HL-60/S4 treated with retinoic acid at 250 ng/mL for 4 days and 3 days (cell line): ENCODE data around the gene NT5DC4.

Experiments used
- in situ Hi-C: fragments of 300-500 bp; cut with MboI; formaldehyde crosslinking; loops from 2 replicates; pipeline ENCODE4 v1.7.0; 2022; ENCODE audit warnings: low sequenced_read_pairs

Gene NT5DC4

GRCh38 chr2:112721819-112722522 lies 1.2 kb downstream of the NT5DC4 start:
- in situ Hi-C loops = loop anchor here (25.0 kb wide), 1 partner anchor 110 kb away; no protein-coding TSS in a partner anchor

GRCh38 chr2:112722816-112723546 lies 2.2 kb downstream of the NT5DC4 start:
- in situ Hi-C loops = loop anchor here (25.0 kb wide), 1 partner anchor 111 kb away; no protein-coding TSS in a partner anchor

- in situ Hi-C loops = loop anchor here (25.0 kb wide), 1 partner anchor 111 kb away; no protein-coding TSS in a partner anchor
These were observed 2.7 kb downstream of the NT5DC4 start for GRCh38 chr2:112723547-112723940.

GRCh38 chr2:112723995-112724394 lies 3.2 kb downstream of the NT5DC4 start:
- in situ Hi-C loops = loop anchor here (25.0 kb wide), 1 partner anchor 112 kb away; no protein-coding TSS in a partner anchor

GRCh38 chr2:112724591-112725525 lies 4.0 kb downstream of the NT5DC4 start:
- in situ Hi-C loops = loop anchor here (25.0 kb wide), 1 partner anchor 113 kb away; no protein-coding TSS in a partner anchor

GRCh38 chr2:112725545-112726457 lies 5.0 kb downstream of the NT5DC4 start:
- in situ Hi-C loops = no loop called here

- in situ Hi-C loops = no loop called here
These were observed 5.8 kb downstream of the NT5DC4 start for GRCh38 chr2:112726487-112727190.

- in situ Hi-C loops = no loop called here
These were observed 6.6 kb downstream of the NT5DC4 start for GRCh38 chr2:112727276-112728028.

GRCh38 chr2:112728029-112728362 lies 7.2 kb downstream of the NT5DC4 start:
- in situ Hi-C loops = no loop called here

GRCh38 chr2:112728378-112729175 lies 7.8 kb downstream of the NT5DC4 start:
- in situ Hi-C loops = no loop called here

GRCh38 chr2:112730216-112730615 lies 9.4 kb downstream of the NT5DC4 start:
- in situ Hi-C loops = no loop called here

GRCh38 chr2:112730791-112731190 lies 10.0 kb downstream of the NT5DC4 start:
- in situ Hi-C loops = no loop called here

- in situ Hi-C loops = no loop called here
These were observed 10.7 kb downstream of the NT5DC4 start for GRCh38 chr2:112731479-112731878.

- in situ Hi-C loops = no loop called here
These were observed 12.6 kb downstream of the NT5DC4 start for GRCh38 chr2:112733456-112733855.

- in situ Hi-C loops = no loop called here
These were observed 13.1 kb downstream of the NT5DC4 start for GRCh38 chr2:112733871-112734270.

GRCh38 chr2:112737542-112738232 lies 16.9 kb downstream of the NT5DC4 start:
- in situ Hi-C loops = no loop called here

GRCh38 chr2:112740527-112740926 lies 19.7 kb downstream of the NT5DC4 start:
- in situ Hi-C loops = no loop called here
